ENCODE measurements around the gene CASP9.

- no peak for TF ChIP-seq CTCF (conservative IDR thresholded peaks at IDR 0.05 in 1 of 2, IDR thresholded peaks at IDR 0.05 in 1 of 2; ENCODE audit: low read depth in 1 of 2, low read length in 2 of 2)
- no peak for TF ChIP-seq EZH2 (IDR thresholded peaks at IDR 0.05; ENCODE audit: low read length, missing control alignments)
These were observed 35.3 kb upstream of the CASP9 start for GRCh38 chr1:15559189-15559810.
